Psoas muscle (tissue), 8 donors: ENCODE results near the gene SEC61A1. TPM values are rescaled to one million over a fixed set of nuclear protein-coding genes. Genes with fewer than 3 reads are reported as not detected.

Experiments
- ATAC-seq, 4 donors: fragments of 200-7000 bp; cut with Tn5 transposase; one replicate each; pipeline ENCODE4 v1.9.1; 2020; ENCODE audit warnings: moderate library complexity in 3 of 4, mild to moderate bottlenecking in 2 of 4
- DNase-seq, 2 donors: peaks; one replicate each; pipeline ENCODE4 v3.0.0-alpha.2; 2020
- H3K27ac ChIP-seq: fragments of 200-600 bp; one replicate; pipeline ENCODE4 v1.8.0; 2022
- H3K27me3 ChIP-seq, 3 donors: fragments of 200-600 bp in 1 of 3; one replicate each; pipeline versions ENCODE4 v1.6.1 to v1.8.0; 2013 to 2022; ENCODE audit warnings: low read length in 2 of 3, mild to moderate bottlenecking in 2 of 3, moderate library complexity in 1 of 3; ENCODE audit not compliant: insufficient read depth in 3 of 3
- H3K36me3 ChIP-seq, 2 donors: fragments of 200-600 bp in 1 of 2; one replicate each; pipeline versions ENCODE4 v1.6.1 to v1.8.0; 2013 to 2022; ENCODE audit warnings: low read depth in 1 of 2, mild to moderate bottlenecking in 1 of 2, moderate library complexity in 1 of 2; ENCODE audit not compliant: insufficient read depth in 1 of 2
- H3K4me1 ChIP-seq: fragments of 200-600 bp; one replicate; pipeline ENCODE4 v1.8.0; 2022
- H3K4me3 ChIP-seq: fragments of 200-600 bp; one replicate; pipeline ENCODE4 v1.8.0; 2022; ENCODE audit warnings: mild to moderate bottlenecking
- H3K9me3 ChIP-seq: fragments of 200-600 bp; one replicate; pipeline ENCODE4 v1.8.0; 2022
- WGBS, 3 donors: extraction: QIAGEN DNeasy Blood & Tissue Kit; methylation state at CpG; one replicate each; pipeline versions ENCODE4 v1.1.6 to v1.1.7; 2013; 5-methylcytosine and 5-hydroxymethylcytosine counted together
- intact Hi-C, 2 donors: fragments of 100-400 bp; cut with DNase I; formaldehyde crosslinking; loops; one replicate each; pipeline versions ENCODE4 v1.11.0 to v1.14.2; 2022
- polyA plus RNA-seq, 3 donors: library from polyadenylated mRNA; stranded (reverse); fragments of 200-250 nt; gene quantifications; one replicate each; pipeline ENCODE4 v1.2.3, GENCODE V29; 2013
- total RNA-seq, 4 donors: library from RNA; stranded (reverse); fragmentation: NEBNext Ultra II Directional in 2 of 4; extraction: Animal tissue kit (Norgen Biotek cat#: 25700) in 2 of 4; gene quantifications; one replicate each; pipeline versions ENCODE4 v1.2.1 to v1.2.4, GENCODE V29; 2021 to 2023
- TF ChIP-seq, protein P1 (sequence below): fragments of 200-600 bp; IDR thresholded peaks from one replicate; pipeline ENCODE4 v1.8.0; 2022; ENCODE audit warnings: antibody characterized with exemption
- donor health status: healthy with polysubstance abuse.
- donor health status: DM: no; HTN: no; CAD: no; lungs with moderate emphysema.
- donor health status: Bipolar disorder and iron deficiency.
- donor health status: healthy.
- donor health status: DM: yes; HTN: yes; CAD: no.
- donor health status: DM: no; HTN: no; CAD: no.
- donor health status: DM: no; HTN: no; CAD: no.
- donor health status: DM: yes; HTN: yes; CAD: no.

Gene SEC61A1
- total and polyA plus RNA-seq, 7 donors: 40.1 to 136 (median 89.3) TPM

DNA sequence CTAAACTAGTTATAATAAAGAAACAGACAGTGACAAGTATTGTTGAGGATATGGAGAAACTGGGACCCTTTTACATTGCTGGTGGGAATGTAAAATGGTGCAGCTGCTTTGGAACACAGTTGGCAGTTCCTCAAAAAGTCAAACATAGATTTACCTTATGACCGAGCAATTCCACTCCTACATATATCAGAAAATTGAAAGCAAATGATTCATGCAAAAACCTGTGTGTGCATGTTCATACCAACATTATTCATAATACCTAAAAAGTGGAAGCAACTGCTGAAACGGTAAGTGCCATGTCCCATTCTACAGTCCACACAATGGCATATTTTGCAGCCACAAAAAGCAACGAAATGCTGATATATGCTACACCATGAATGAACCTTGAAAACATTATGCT, 12.2 kb upstream of the SEC61A1 start:
- no peak overlapping the region for H3K4me3 ChIP-seq
- TF ChIP-seq, protein P1, sequence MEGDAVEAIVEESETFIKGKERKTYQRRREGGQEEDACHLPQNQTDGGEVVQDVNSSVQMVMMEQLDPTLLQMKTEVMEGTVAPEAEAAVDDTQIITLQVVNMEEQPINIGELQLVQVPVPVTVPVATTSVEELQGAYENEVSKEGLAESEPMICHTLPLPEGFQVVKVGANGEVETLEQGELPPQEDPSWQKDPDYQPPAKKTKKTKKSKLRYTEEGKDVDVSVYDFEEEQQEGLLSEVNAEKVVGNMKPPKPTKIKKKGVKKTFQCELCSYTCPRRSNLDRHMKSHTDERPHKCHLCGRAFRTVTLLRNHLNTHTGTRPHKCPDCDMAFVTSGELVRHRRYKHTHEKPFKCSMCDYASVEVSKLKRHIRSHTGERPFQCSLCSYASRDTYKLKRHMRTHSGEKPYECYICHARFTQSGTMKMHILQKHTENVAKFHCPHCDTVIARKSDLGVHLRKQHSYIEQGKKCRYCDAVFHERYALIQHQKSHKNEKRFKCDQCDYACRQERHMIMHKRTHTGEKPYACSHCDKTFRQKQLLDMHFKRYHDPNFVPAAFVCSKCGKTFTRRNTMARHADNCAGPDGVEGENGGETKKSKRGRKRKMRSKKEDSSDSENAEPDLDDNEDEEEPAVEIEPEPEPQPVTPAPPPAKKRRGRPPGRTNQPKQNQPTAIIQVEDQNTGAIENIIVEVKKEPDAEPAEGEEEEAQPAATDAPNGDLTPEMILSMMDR: no peak
- no peaks in the 10 kb centered on the region for H3K27me3 ChIP-seq
- DNase-seq (no peak), ATAC-seq (no peak)
- intact Hi-C loops: loop anchor here in 1 of 2 donors (10.0 kb wide), 1 partner anchor 135 kb away; no protein-coding TSS in a partner anchor
- no peaks in the 10 kb centered on the region for H3K9me3 ChIP-seq
- no peak overlapping the region for H3K27ac ChIP-seq
- WGBS, 3 donors: 84 to 92% (median 88%) methylated on average over 3 of the region's 3 CpGs
- H3K36me3 ChIP-seq: no peaks in the 10 kb centered on the region
- no peaks in the 10 kb centered on the region for H3K4me1 ChIP-seq

DNA sequence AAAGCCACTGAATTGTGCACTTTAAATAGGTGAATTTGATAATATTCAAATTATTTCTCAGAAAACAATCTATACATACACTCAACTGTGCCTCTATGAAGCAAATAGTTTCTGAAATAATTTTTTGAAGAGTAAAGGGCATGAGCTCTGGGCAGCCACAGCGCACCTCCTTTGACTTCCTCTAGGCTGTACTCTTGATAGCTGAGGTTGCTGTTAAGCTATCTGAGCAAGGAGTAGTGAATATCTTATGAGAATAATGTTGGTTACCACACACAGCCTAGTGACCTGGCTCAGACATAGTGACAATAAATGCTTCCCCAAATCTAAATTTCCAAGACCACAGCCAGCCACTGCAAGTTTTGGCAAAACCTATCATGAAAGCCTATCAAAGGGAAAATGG, 11.6 kb upstream of the SEC61A1 start:
- Histone ChIP-seq H3K9me3 (no peaks in the 10 kb centered on the region), H3K27me3 (no peaks in the 10 kb centered on the region), H3K27ac (no peak overlapping the region), H3K4me3 (no peak overlapping the region), H3K36me3 (no peaks in the 10 kb centered on the region), H3K4me1 (no peaks in the 10 kb centered on the region)
- intact Hi-C loops: loop anchor here in 1 of 2 donors (10.0 kb wide), 1 partner anchor 136 kb away; no protein-coding TSS in a partner anchor
- 0 to 86% (median 53%) methylated on average over 1 of the region's 1 CpG for WGBS, 3 donors
- DNase-seq: no peak
- ATAC-seq: no peak
- TF ChIP-seq, protein P1: no peak

DNA sequence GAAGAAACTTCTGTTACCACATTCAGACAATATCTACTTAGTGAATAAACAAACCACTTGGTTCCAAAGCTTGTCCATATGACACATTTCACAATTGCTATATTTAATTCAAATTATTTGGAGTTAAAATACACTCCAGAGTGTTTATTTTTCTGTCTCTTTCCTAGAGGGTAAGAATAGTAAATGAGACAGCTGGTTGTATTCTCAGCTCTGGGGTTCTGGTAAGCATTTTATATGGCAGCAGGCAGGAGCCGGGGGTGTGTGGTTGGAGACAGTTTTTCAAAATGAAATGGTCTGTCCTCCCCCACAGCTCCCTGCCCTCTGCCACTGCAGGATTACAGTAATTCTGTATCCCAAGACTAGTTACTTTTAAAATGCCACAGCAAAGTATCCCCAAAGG, 10.9 kb upstream of the SEC61A1 start:
- Histone ChIP-seq H3K4me3 (no peak overlapping the region), H3K27me3 (no peaks in the 10 kb centered on the region), H3K36me3 (no peaks in the 10 kb centered on the region), H3K27ac (no peak overlapping the region), H3K4me1 (no peaks in the 10 kb centered on the region), H3K9me3 (no peaks in the 10 kb centered on the region)
- 70 to 74% (median 71%) methylated on average over 1 of the region's 1 CpG for WGBS, 3 donors
- TF ChIP-seq, protein P1: no peak
- ATAC-seq: no peak
- no peak for DNase-seq
- intact Hi-C loops: loop anchor here in 1 of 2 donors (10.0 kb wide), 1 partner anchor 137 kb away; no protein-coding TSS in a partner anchor

DNA sequence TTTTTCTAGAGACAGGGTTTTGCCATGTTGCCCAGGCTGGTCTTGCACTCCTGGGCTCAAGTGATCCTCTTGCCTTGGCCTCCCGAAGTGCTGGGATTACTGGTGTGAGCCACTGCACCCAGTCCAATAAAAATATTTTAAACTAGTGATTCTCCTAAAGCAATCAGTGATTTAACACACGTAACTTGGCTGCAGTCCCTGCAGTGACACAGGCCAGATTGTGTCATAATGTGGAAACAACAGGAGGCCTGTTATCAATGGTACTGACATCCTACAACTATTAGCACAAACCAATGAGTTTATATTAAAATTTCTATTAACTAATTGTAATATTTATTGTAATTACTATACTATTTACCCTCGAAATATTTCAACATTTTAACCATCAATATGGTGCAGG, 1.6 kb upstream of the SEC61A1 start:
- WGBS, 3 donors: 64 to 73% (median 69%) methylated on average over 3 of the region's 3 CpGs
- DNase-seq (peak in 1 of 2 donors; percentile 42), ATAC-seq (no peak)
- Histone ChIP-seq H3K27ac (no peak overlapping the region), H3K9me3 (no peaks in the 10 kb centered on the region), H3K27me3 (no peaks in the 10 kb centered on the region), H3K4me1 (peaks cover 29% of the 10 kb centered on the region), H3K36me3 (peaks cover 7 to 11% of the 10 kb centered on the region in 2 donors), H3K4me3 (no peak overlapping the region)
- intact Hi-C loops: no loop called here
- TF ChIP-seq, protein P1: no peak

DNA sequence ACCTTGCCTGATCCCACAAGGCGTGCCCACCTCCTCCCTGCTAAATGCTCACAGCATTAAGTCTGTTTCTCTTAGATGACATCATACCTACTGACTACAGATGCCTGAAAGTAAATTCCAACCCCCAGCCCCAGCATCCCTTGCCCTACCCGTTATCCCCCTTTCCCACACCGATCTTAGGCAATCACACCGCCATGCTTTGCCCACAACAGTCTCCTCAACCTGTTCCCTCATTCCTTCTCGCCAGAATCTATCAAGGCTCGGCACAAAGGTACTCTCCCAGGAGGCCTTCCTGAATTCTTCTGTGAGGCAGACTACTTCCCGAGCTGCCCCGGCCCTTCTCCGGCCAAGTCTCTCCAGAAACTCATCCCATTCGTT, 789 bp upstream of the SEC61A1 start:
- 11 to 13% (median 11%) methylated on average over 10 of the region's 10 CpGs for WGBS, 3 donors
- no peaks in the 10 kb centered on the region for H3K27me3 ChIP-seq
- TF ChIP-seq, protein P1: no peak
- peaks cover 30% of the 10 kb centered on the region for H3K4me1 ChIP-seq
- no peak for DNase-seq
- intact Hi-C loops: no loop called here
- H3K4me3 ChIP-seq: peak overlapping the region; percentile 98
- ATAC-seq: peak in 1 of 4 donors; percentile 0
- no peaks in the 10 kb centered on the region for H3K9me3 ChIP-seq
- peaks cover 10 to 19% of the 10 kb centered on the region in 2 donors for H3K36me3 ChIP-seq
- peak overlapping the region; percentile 100 for H3K27ac ChIP-seq
